Esophagus muscularis mucosa (tissue), 4 donors: ENCODE measurements around the gene DMC1.

Experiments
- CTCF ChIP-seq, 3 experiments: fragments of 200-600 bp in 2 of 3; fragments of 450-650 bp in 1 of 3; sonication (generic) in 2 of 3; IDR thresholded peaks; one replicate each; pipeline ENCODE4 v1.5.1; 2017 to 2019; ENCODE audit warnings: antibody characterized with exemption in 3 of 3, mild to moderate bottlenecking in 2 of 3, moderate library complexity in 1 of 3
- EP300 ChIP-seq: sonication (generic); formaldehyde crosslinking; IDR thresholded peaks from one replicate; pipeline ENCODE4 v1.6.1; 2017; ENCODE audit warnings: antibody characterized with exemption
- POLR2A ChIP-seq: fragments of 450-650 bp; IDR thresholded peaks from one replicate; pipeline ENCODE4 v1.6.1; 2017; ENCODE audit warnings: antibody characterized with exemption, moderate library complexity, mild to moderate bottlenecking, low read depth

GRCh38 chr22:38477585-38477984, 92.4 kb downstream of the DMC1 start:
- no peak for TF ChIP-seq CTCF (IDR thresholded peaks at IDR 0.05)
- no peak for TF ChIP-seq POLR2A
- TF ChIP-seq EP300, result no peak
